ENCODE results near the gene PCAT6.
"Not testable (repeated sequence)": the region's sequence is repeated elsewhere in the genome, so short reads cannot be mapped to it uniquely, and the experiment has no call there.

PCAT6 gene

GRCh38 chr1:202807926-202808757, 2.6 kb upstream of the PCAT6 start, which contains the start of gene KDM5B:
Gene KDM5B (minus strand): TSS chr1:202808421. CDS start chr1:202808305, 116 bp downstream.
- no peak for DNase-seq

GRCh38 chr1:202809597-202810159, 1.1 kb upstream of the PCAT6 start:
- no peak for DNase-seq

GRCh38 chr1:202810193-202810614, 550 bp upstream of the PCAT6 start:
- no peak for DNase-seq

- no peak for DNase-seq
Measured at GRCh38 chr1:202811296-202812175, 782 bp downstream of the PCAT6 start.

- no peak for DNase-seq
Measured at GRCh38 chr1:202812176-202813026, 1.6 kb downstream of the PCAT6 start.

- DNase-seq = no peak
Measured at GRCh38 chr1:202815120-202815519, 4.4 kb downstream of the PCAT6 start.

- DNase-seq = no peak
Measured at GRCh38 chr1:202818819-202819218, 8.1 kb downstream of the PCAT6 start.

- no peak for DNase-seq
Measured at GRCh38 chr1:202821467-202821866, 10.7 kb downstream of the PCAT6 start.

GRCh38 chr1:202825748-202826147, 15.0 kb downstream of the PCAT6 start:
- DNase-seq = no peak

GRCh38 chr1:202829223-202829622, 18.5 kb downstream of the PCAT6 start:
- DNase-seq = not testable (repeated sequence)

- DNase-seq = no peak
Measured at GRCh38 chr1:202831906-202832305, 21.2 kb downstream of the PCAT6 start.

- no peak for DNase-seq
Measured at GRCh38 chr1:202834771-202835547, 24.2 kb downstream of the PCAT6 start.

GRCh38 chr1:202835548-202836072, 24.9 kb downstream of the PCAT6 start:
- no peak for DNase-seq

GRCh38 chr1:202836623-202837403, 26.1 kb downstream of the PCAT6 start:
- DNase-seq = no peak

- no peak for DNase-seq
Measured at GRCh38 chr1:202837746-202838262, 27.1 kb downstream of the PCAT6 start.

- DNase-seq = no peak
Measured at GRCh38 chr1:202843081-202843480, 32.3 kb downstream of the PCAT6 start.

- no peak for DNase-seq
Measured at GRCh38 chr1:202844259-202844658, 33.5 kb downstream of the PCAT6 start.

- DNase-seq = no peak
Measured at GRCh38 chr1:202844935-202845334, 34.2 kb downstream of the PCAT6 start.

GRCh38 chr1:202848191-202848542, 37.4 kb downstream of the PCAT6 start:
- no peak for DNase-seq
